ENCODE data around the gene MAP3K4. TPM values are rescaled to one million over a fixed set of nuclear protein-coding genes. Genes with fewer than 3 reads are reported as not detected.

Gene MAP3K4
- total and polyA plus RNA-seq, 2 of the 8 experiments (the other 6 are each of a cell fraction or from before 2014, with no cell fraction given): 16.6 to 51.6 TPM

- TF ChIP-seq, protein P1, sequence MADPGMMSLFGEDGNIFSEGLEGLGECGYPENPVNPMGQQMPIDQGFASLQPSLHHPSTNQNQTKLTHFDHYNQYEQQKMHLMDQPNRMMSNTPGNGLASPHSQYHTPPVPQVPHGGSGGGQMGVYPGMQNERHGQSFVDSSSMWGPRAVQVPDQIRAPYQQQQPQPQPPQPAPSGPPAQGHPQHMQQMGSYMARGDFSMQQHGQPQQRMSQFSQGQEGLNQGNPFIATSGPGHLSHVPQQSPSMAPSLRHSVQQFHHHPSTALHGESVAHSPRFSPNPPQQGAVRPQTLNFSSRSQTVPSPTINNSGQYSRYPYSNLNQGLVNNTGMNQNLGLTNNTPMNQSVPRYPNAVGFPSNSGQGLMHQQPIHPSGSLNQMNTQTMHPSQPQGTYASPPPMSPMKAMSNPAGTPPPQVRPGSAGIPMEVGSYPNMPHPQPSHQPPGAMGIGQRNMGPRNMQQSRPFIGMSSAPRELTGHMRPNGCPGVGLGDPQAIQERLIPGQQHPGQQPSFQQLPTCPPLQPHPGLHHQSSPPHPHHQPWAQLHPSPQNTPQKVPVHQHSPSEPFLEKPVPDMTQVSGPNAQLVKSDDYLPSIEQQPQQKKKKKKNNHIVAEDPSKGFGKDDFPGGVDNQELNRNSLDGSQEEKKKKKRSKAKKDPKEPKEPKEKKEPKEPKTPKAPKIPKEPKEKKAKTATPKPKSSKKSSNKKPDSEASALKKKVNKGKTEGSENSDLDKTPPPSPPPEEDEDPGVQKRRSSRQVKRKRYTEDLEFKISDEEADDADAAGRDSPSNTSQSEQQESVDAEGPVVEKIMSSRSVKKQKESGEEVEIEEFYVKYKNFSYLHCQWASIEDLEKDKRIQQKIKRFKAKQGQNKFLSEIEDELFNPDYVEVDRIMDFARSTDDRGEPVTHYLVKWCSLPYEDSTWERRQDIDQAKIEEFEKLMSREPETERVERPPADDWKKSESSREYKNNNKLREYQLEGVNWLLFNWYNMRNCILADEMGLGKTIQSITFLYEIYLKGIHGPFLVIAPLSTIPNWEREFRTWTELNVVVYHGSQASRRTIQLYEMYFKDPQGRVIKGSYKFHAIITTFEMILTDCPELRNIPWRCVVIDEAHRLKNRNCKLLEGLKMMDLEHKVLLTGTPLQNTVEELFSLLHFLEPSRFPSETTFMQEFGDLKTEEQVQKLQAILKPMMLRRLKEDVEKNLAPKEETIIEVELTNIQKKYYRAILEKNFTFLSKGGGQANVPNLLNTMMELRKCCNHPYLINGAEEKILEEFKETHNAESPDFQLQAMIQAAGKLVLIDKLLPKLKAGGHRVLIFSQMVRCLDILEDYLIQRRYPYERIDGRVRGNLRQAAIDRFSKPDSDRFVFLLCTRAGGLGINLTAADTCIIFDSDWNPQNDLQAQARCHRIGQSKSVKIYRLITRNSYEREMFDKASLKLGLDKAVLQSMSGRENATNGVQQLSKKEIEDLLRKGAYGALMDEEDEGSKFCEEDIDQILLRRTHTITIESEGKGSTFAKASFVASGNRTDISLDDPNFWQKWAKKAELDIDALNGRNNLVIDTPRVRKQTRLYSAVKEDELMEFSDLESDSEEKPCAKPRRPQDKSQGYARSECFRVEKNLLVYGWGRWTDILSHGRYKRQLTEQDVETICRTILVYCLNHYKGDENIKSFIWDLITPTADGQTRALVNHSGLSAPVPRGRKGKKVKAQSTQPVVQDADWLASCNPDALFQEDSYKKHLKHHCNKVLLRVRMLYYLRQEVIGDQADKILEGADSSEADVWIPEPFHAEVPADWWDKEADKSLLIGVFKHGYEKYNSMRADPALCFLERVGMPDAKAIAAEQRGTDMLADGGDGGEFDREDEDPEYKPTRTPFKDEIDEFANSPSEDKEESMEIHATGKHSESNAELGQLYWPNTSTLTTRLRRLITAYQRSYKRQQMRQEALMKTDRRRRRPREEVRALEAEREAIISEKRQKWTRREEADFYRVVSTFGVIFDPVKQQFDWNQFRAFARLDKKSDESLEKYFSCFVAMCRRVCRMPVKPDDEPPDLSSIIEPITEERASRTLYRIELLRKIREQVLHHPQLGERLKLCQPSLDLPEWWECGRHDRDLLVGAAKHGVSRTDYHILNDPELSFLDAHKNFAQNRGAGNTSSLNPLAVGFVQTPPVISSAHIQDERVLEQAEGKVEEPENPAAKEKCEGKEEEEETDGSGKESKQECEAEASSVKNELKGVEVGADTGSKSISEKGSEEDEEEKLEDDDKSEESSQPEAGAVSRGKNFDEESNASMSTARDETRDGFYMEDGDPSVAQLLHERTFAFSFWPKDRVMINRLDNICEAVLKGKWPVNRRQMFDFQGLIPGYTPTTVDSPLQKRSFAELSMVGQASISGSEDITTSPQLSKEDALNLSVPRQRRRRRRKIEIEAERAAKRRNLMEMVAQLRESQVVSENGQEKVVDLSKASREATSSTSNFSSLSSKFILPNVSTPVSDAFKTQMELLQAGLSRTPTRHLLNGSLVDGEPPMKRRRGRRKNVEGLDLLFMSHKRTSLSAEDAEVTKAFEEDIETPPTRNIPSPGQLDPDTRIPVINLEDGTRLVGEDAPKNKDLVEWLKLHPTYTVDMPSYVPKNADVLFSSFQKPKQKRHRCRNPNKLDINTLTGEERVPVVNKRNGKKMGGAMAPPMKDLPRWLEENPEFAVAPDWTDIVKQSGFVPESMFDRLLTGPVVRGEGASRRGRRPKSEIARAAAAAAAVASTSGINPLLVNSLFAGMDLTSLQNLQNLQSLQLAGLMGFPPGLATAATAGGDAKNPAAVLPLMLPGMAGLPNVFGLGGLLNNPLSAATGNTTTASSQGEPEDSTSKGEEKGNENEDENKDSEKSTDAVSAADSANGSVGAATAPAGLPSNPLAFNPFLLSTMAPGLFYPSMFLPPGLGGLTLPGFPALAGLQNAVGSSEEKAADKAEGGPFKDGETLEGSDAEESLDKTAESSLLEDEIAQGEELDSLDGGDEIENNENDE (IDR thresholded peaks at IDR 0.05; ENCODE audit: insufficient replicate concordance, low read length): no peak
- TF ChIP-seq TAF1 (IDR thresholded peaks at IDR 0.05; ENCODE audit: low read depth, low read length): no peak
- TF ChIP-seq CTBP2 (IDR thresholded peaks at IDR 0.05; ENCODE audit: borderline replicate concordance, insufficient read depth, insufficient read length, low read length): no peak
Measured at GRCh38 chr6:161161889-161162624, 170.5 kb downstream of the MAP3K4 start (continued).
